K562 (cell line): ENCODE data around the gene ACBD6. TPM values are rescaled to one million over a fixed set of nuclear protein-coding genes. Genes with fewer than 3 reads are reported as not detected.

ENCODE experiments used
- ATF2 ChIP-seq: sonication (generic); formaldehyde crosslinking; IDR thresholded peaks from 2 replicates; pipeline ENCODE4 v1.8.1; 2022; ENCODE audit warnings: missing genetic modification reagents
- CXXC5 ChIP-seq: fragments of 250-450 bp; sonication (Bioruptor Pico); IDR thresholded peaks from 2 replicates; pipeline ENCODE4 v1.8.0; 2022; ENCODE audit warnings: inconsistent platforms, mild to moderate bottlenecking, moderate library complexity
- DEAF1 ChIP-seq: fragments of 450-650 bp; formaldehyde crosslinking; IDR thresholded peaks from 2 replicates; pipeline ENCODE4 v1.4.0; 2020; ENCODE audit warnings: mild to moderate bottlenecking, moderate library complexity
- DNMT1 ChIP-seq: fragments of 450-650 bp; IDR thresholded peaks from 2 replicates; pipeline ENCODE4 v1.6.1; 2016; ENCODE audit warnings: antibody characterized with exemption, mild to moderate bottlenecking
- ELF4 ChIP-seq: fragments of 450-650 bp; formaldehyde crosslinking; IDR thresholded peaks from 2 replicates; pipeline ENCODE4 v1.4.0; 2022; ENCODE audit warnings: missing genetic modification characterization
- HMBOX1 ChIP-seq: sonication (generic); IDR thresholded peaks from 2 replicates; pipeline ENCODE4 v1.6.1; 2016
- HNRNPL ChIP-seq: fragments of 200-400 bp; formaldehyde crosslinking; IDR thresholded peaks from 2 replicates; pipeline ENCODE4 v1.6.1; 2017; ENCODE audit warnings: low read depth, mild to moderate bottlenecking, low read length
- L3MBTL2 ChIP-seq: fragments of 450-650 bp; IDR thresholded peaks from 2 replicates; pipeline ENCODE4 v1.6.1; 2016; ENCODE audit warnings: mild to moderate bottlenecking, moderate library complexity
- MAZ ChIP-seq, 2 experiments: fragments of 450-650 bp in 1 of 2; sonication (generic) in 1 of 2; formaldehyde crosslinking; IDR thresholded peaks in 1 of 2; conservative IDR thresholded peaks in 1 of 2; 2 replicates each; pipeline versions ENCODE4 v1.4.0 to v1.5.0; 2020; ENCODE audit warnings: mild to moderate bottlenecking in 1 of 2, missing genetic modification reagents in 1 of 2
- RCOR1 ChIP-seq, 2 experiments: IDR thresholded peaks; 2 replicates each; pipeline ENCODE4 v1.6.1; 2012; ENCODE audit warnings: low read depth in 2 of 2, low read length in 2 of 2, borderline replicate concordance in 1 of 2, improper control_type of control experiment in 1 of 2
- RFX7 ChIP-seq: fragments of 250-450 bp; sonication (Bioruptor Pico); IDR thresholded peaks from 2 replicates; pipeline ENCODE4 v1.5.1; 2021; ENCODE audit warnings: mild to moderate bottlenecking
- SIN3A ChIP-seq, 2 experiments: fragments of 150-350 bp in 1 of 2; IDR thresholded peaks; 2 replicates each; pipeline ENCODE4 v1.6.1; 2011 to 2016; ENCODE audit warnings: borderline replicate concordance in 2 of 2, low read depth in 2 of 2, low read length in 2 of 2, mild to moderate bottlenecking in 2 of 2, moderate library complexity in 2 of 2; ENCODE audit not compliant: control insufficient read depth in 1 of 2
- SP1 ChIP-seq: sonication (generic); formaldehyde crosslinking; IDR thresholded peaks from 2 replicates; pipeline ENCODE4 v1.8.1; 2022; ENCODE audit warnings: mild to moderate bottlenecking, missing genetic modification reagents
- TCF3 ChIP-seq: sonication (generic); formaldehyde crosslinking; IDR thresholded peaks from 2 replicates; pipeline ENCODE4 v1.4.0; 2020; ENCODE audit warnings: mild to moderate bottlenecking, missing genetic modification reagents
- ZNF274 ChIP-seq: IDR thresholded peaks from 2 replicates; pipeline ENCODE4 v1.6.1; 2011; ENCODE audit warnings: low read depth, mild to moderate bottlenecking, low read length, moderate library complexity, borderline replicate concordance
- ZNF280A ChIP-seq: fragments of 450-650 bp; IDR thresholded peaks from 2 replicates; pipeline ENCODE4 v1.6.1; 2018; ENCODE audit warnings: mild to moderate bottlenecking, low read depth; ENCODE audit not compliant: partially characterized antibody
- ZNF639 ChIP-seq, 2 experiments: fragments of 200-800 bp in 1 of 2; sonication (Bioruptor generic) in 1 of 2; sonication (generic) in 1 of 2; formaldehyde crosslinking in 1 of 2; IDR thresholded peaks in 1 of 2; conservative IDR thresholded peaks in 1 of 2; 2 replicates each; pipeline versions ENCODE4 v1.5.0 to v1.6.1; 2016 to 2020; ENCODE audit warnings: missing compliant biosample characterization in 1 of 2, missing genetic modification characterization in 1 of 2, missing genetic modification reagents in 1 of 2
- polyA plus RNA-seq, 8 experiments: library from polyadenylated mRNA; depleted of rRNA in 4 of 8; stranded (reverse) in 5 of 8; unstranded in 3 of 8; fragments of >200 nt; fragmentation: Nextera tagmentation in 2 of 8; fragmentation: Illumina TruSeq in 1 of 8; extraction: Ambion mirVana in 2 of 8; extraction: Trizol in 1 of 8; gene quantifications; 2 replicates each; pipeline versions ENCODE4 v1.2.1 to v1.2.3, GENCODE V29; 2011 to 2014; ENCODE audit warnings: inconsistent platforms in 1 of 8, missing spikeins in 1 of 8
- total RNA-seq, 7 experiments: library from RNA; depleted of rRNA in 6 of 7; stranded (reverse); fragments of >200 nt in 6 of 7; fragmentation: Illumina TruSeq in 2 of 7; extraction: Trizol in 2 of 7; gene quantifications; 2 replicates each; pipeline versions ENCODE4 v1.2.1 to v1.2.3, GENCODE V29; 2011 to 2021; ENCODE audit warnings: low replicate concordance in 1 of 7

The ACBD6 gene
- total and polyA plus RNA-seq, 9 of the 15 experiments (the other 6 are each of a cell fraction or from before 2014, with no cell fraction given): 16.9 to 107 (median 77.7) TPM

GRCh38 chr1:180533266-180533987 is 31.1 kb upstream of the ACBD6 start (continued):
- TF ChIP-seq RFX7: no peak
- TF ChIP-seq DNMT1: no peak
- TF ChIP-seq ZNF639 (CRISPR knock-in tag; conservative IDR thresholded peaks at IDR 0.05 in 1 of 2, IDR thresholded peaks at IDR 0.05 in 1 of 2): no peak
- peak; percentile 98 for TF ChIP-seq DEAF1
- 0 out of 2 replicates have a peak, but pooled peaks have one; percentile 15 for TF ChIP-seq HMBOX1
- TF ChIP-seq SP1 (CRISPR knock-in tag): peak; percentile 54; the same call in 1 of the 2 replicates
- TF ChIP-seq ZNF274: no peak
- peak; percentile 44 for TF ChIP-seq CXXC5 (CRISPR knock-in tag)
- no peak for TF ChIP-seq ZNF280A
- no peak for TF ChIP-seq SIN3A (IDR thresholded peaks at IDR 0.05; ENCODE audit: borderline replicate concordance in 2 of 2, control insufficient read depth in 1 of 2, low read depth in 2 of 2, low read length in 2 of 2)
- TF ChIP-seq L3MBTL2: peak; percentile 37; the same call in 1 of the 2 replicates
- TF ChIP-seq HNRNPL: no peak
- TF ChIP-seq TCF3: 0 out of 2 replicates have a peak, but pooled peaks have one; percentile 20
- TF ChIP-seq RCOR1 (IDR thresholded peaks at IDR 0.05; ENCODE audit: borderline replicate concordance in 1 of 2, low read depth in 2 of 2, low read length in 2 of 2): peak in 1 of 2 experiments; percentile 60; a peak in 2 of 4 replicates
- 0 out of 2 replicates have a peak, but pooled peaks have one; percentile 54 for TF ChIP-seq ELF4
- peak; percentile 42 to 83; a peak in 1 of 4 replicates for TF ChIP-seq MAZ (CRISPR knock-in tag; conservative IDR thresholded peaks at IDR 0.05 in 1 of 2, IDR thresholded peaks at IDR 0.05 in 1 of 2)
- no peak for TF ChIP-seq ATF2 (CRISPR knock-in tag)
